Activated CD8-positive, alpha-beta T cell treated with anti-CD3 and anti-CD28 coated beads, Interleukin-2, amount 10 ng/mL, durations not matched to agents 7 days and 5 days (primary cell): Measurements from ENCODE around the gene PHLDB3. TPM values are rescaled to one million over a fixed set of nuclear protein-coding genes. Genes with fewer than 3 reads are reported as not detected.

ENCODE experiments used
- ATAC-seq: fragments of 150-1000 bp; cut with Tn5 transposase; one replicate; pipeline ENCODE4 v1.10.0; 2021; ENCODE audit warnings: moderate library complexity
- CTCF ChIA-PET: fragments of 350-600 bp; sonication (Branson Sonifier 250); formaldehyde crosslinking; loops from one replicate; lab custom pipeline; 2021; ENCODE audit warnings: antibody characterized with exemption; lab: Charles Lee
- POLR2A ChIA-PET: fragments of 350-600 bp; sonication (Branson Sonifier 250); formaldehyde crosslinking; loops from one replicate; lab custom pipeline; 2021; ENCODE audit warnings: antibody characterized with exemption; lab: Charles Lee
- DNase-seq: peaks from one replicate; pipeline ENCODE4 v3.0.0-alpha.2; 2020
- H3K27ac Mint-ChIP-seq: one replicate; pipeline ENCODE4 v1.8.0; 2021; ENCODE audit warnings: mild to moderate bottlenecking, mixed read lengths
- H3K27me3 Mint-ChIP-seq: one replicate; pipeline ENCODE4 v1.8.0; 2021; ENCODE audit warnings: low read depth, mixed read lengths
- H3K36me3 Mint-ChIP-seq: one replicate; pipeline ENCODE4 v1.8.0; 2021; ENCODE audit warnings: low read depth, mixed read lengths
- H3K4me1 Mint-ChIP-seq: one replicate; pipeline ENCODE4 v1.8.0; 2021; ENCODE audit warnings: low read depth, mixed read lengths
- H3K4me3 Mint-ChIP-seq: one replicate; pipeline ENCODE4 v1.8.0; 2021; ENCODE audit warnings: mild to moderate bottlenecking, mixed read lengths
- H3K9me3 Mint-ChIP-seq: one replicate; pipeline ENCODE4 v1.8.0; 2022; ENCODE audit warnings: mixed read lengths; ENCODE audit not compliant: insufficient read depth
- total RNA-seq, 2 experiments: library from RNA; stranded (reverse); gene quantifications; one replicate each; pipeline ENCODE4 v1.2.3, GENCODE V29; 2021

The PHLDB3 gene
- total RNA-seq, 2 experiments from 2014 or later, result 14.9 to 15.5 TPM

GRCh38 chr19:43496960-43497359, 7.6 kb downstream of the PHLDB3 start:
- Mint-ChIP-seq H3K9me3 (no peaks in the 10 kb centered on the region), H3K27ac (no peak overlapping the region), H3K36me3 (peaks cover 4% of the 10 kb centered on the region), H3K4me1 (no peaks in the 10 kb centered on the region), H3K27me3 (no peaks in the 10 kb centered on the region), H3K4me3 (no peak overlapping the region)
- no peak for DNase-seq
- no peak for ATAC-seq
- ChIA-PET POLR2A (no interaction called here), CTCF (interaction anchor here (1.5 kb wide), 1 partner anchor 23 kb away, joined by 3 read pairs; no protein-coding TSS in a partner anchor)

- no peaks in the 10 kb centered on the region for H3K27me3 Mint-ChIP-seq
- H3K4me3 Mint-ChIP-seq, result no peak overlapping the region
- H3K9me3 Mint-ChIP-seq, result no peaks in the 10 kb centered on the region
- no peaks in the 10 kb centered on the region for H3K4me1 Mint-ChIP-seq
- DNase-seq, result no peak
- H3K36me3 Mint-ChIP-seq, result peaks cover 2% of the 10 kb centered on the region
- no peak overlapping the region for H3K27ac Mint-ChIP-seq
- ChIA-PET CTCF (interaction anchor here (0.9 kb wide), 1 partner anchor 26 kb away, joined by 3 read pairs; no protein-coding TSS in a partner anchor), POLR2A (no interaction called here)
- ATAC-seq, result no peak
These were observed 9.5 kb downstream of the PHLDB3 start for GRCh38 chr19:43495082-43495481.

- ChIA-PET POLR2A (no interaction called here), CTCF (interaction anchor here (1.2 to 1.6 kb wide), 4 partner anchors 29 to 58 kb away, joined by 3 to 9 read pairs (median 4); no protein-coding TSS in a partner anchor)
- H3K9me3 Mint-ChIP-seq, result no peaks in the 10 kb centered on the region
- no peak overlapping the region for H3K27ac Mint-ChIP-seq
- DNase-seq (no peak), ATAC-seq (no peak)
- no peak overlapping the region for H3K4me3 Mint-ChIP-seq
- peaks cover 2% of the 10 kb centered on the region for H3K36me3 Mint-ChIP-seq
- H3K27me3 Mint-ChIP-seq, result no peaks in the 10 kb centered on the region
- peaks cover 2% of the 10 kb centered on the region for H3K4me1 Mint-ChIP-seq
These were observed 13.8 kb downstream of the PHLDB3 start for GRCh38 chr19:43490759-43491158.

GRCh38 chr19:43489979-43490599, 14.5 kb downstream of the PHLDB3 start:
- H3K27ac Mint-ChIP-seq, result no peak overlapping the region

GRCh38 chr19:43489310-43489709, 15.2 kb downstream of the PHLDB3 start:
- CTCF ChIA-PET, result interaction anchor here (1.6 kb wide), 1 partner anchor 31 kb away, joined by 5 read pairs; no protein-coding TSS in a partner anchor
- H3K27ac Mint-ChIP-seq, result no peak overlapping the region

More at GRCh38 chr19:43489979-43490599, 14.5 kb downstream of the PHLDB3 start:
- no peak for DNase-seq
- Mint-ChIP-seq H3K9me3 (no peaks in the 10 kb centered on the region), H3K36me3 (no peaks in the 10 kb centered on the region), H3K4me1 (peaks cover 2% of the 10 kb centered on the region), H3K4me3 (no peak overlapping the region), H3K27me3 (no peaks in the 10 kb centered on the region)
- CTCF ChIA-PET, result interaction anchor here (1.2 to 1.6 kb wide), 4 partner anchors 30 to 58 kb away, joined by 3 to 9 read pairs (median 4); no protein-coding TSS in a partner anchor
- POLR2A ChIA-PET, result no interaction called here
- no peak for ATAC-seq

GRCh38 chr19:43488179-43488578, 16.4 kb downstream of the PHLDB3 start:
- Mint-ChIP-seq H3K9me3 (no peaks in the 10 kb centered on the region), H3K4me1 (peaks cover 2% of the 10 kb centered on the region), H3K27me3 (no peaks in the 10 kb centered on the region), H3K4me3 (no peak overlapping the region), H3K27ac (no peak overlapping the region), H3K36me3 (no peaks in the 10 kb centered on the region)
- ATAC-seq (no peak), DNase-seq (no peak)
- ChIA-PET CTCF (interaction anchor here (0.7 kb wide), 1 partner anchor 31 kb away, joined by 5 read pairs; no protein-coding TSS in a partner anchor), POLR2A (no interaction called here)

More at GRCh38 chr19:43489310-43489709, 15.2 kb downstream of the PHLDB3 start:
- Mint-ChIP-seq H3K9me3 (no peaks in the 10 kb centered on the region), H3K4me1 (peaks cover 2% of the 10 kb centered on the region), H3K36me3 (no peaks in the 10 kb centered on the region), H3K4me3 (no peak overlapping the region), H3K27me3 (no peaks in the 10 kb centered on the region)
- ATAC-seq (no peak), DNase-seq (no peak)
- POLR2A ChIA-PET, result interaction anchor here (0.6 kb wide), 1 partner anchor 177 kb away, joined by 4 read pairs; no protein-coding TSS in a partner anchor

- no peaks in the 10 kb centered on the region for H3K27me3 Mint-ChIP-seq
- H3K4me1 Mint-ChIP-seq, result peaks cover 2% of the 10 kb centered on the region
- DNase-seq (no peak), ATAC-seq (no peak)
- H3K36me3 Mint-ChIP-seq, result no peaks in the 10 kb centered on the region
- H3K27ac Mint-ChIP-seq, result no peak overlapping the region
- CTCF ChIA-PET, result no interaction called here
- POLR2A ChIA-PET, result no interaction called here
- H3K4me3 Mint-ChIP-seq, result no peak overlapping the region
- no peaks in the 10 kb centered on the region for H3K9me3 Mint-ChIP-seq
These were observed 18.1 kb downstream of the PHLDB3 start for GRCh38 chr19:43486412-43486811.

GRCh38 chr19:43485951-43486350, 18.6 kb downstream of the PHLDB3 start:
- Mint-ChIP-seq H3K36me3 (no peaks in the 10 kb centered on the region), H3K27me3 (no peaks in the 10 kb centered on the region), H3K9me3 (no peaks in the 10 kb centered on the region), H3K4me3 (no peak overlapping the region), H3K27ac (no peak overlapping the region), H3K4me1 (peaks cover 2% of the 10 kb centered on the region)
- DNase-seq, result no peak
- ATAC-seq, result no peak
- POLR2A ChIA-PET, result no interaction called here
- CTCF ChIA-PET, result no interaction called here

GRCh38 chr19:43483281-43483680, 21.3 kb downstream of the PHLDB3 start:
- Mint-ChIP-seq H3K4me3 (no peak overlapping the region), H3K27me3 (no peaks in the 10 kb centered on the region), H3K9me3 (no peaks in the 10 kb centered on the region), H3K27ac (no peak overlapping the region), H3K4me1 (no peaks in the 10 kb centered on the region), H3K36me3 (no peaks in the 10 kb centered on the region)
- no peak for ATAC-seq
- DNase-seq, result no peak
- ChIA-PET CTCF (interaction anchor here (1.7 to 2.6 kb wide), 2 partner anchors 36 to 72 kb away, joined by 4 to 7 read pairs; no protein-coding TSS in a partner anchor), POLR2A (no interaction called here)

- ChIA-PET CTCF (interaction anchor here (1.7 to 2.6 kb wide), 2 partner anchors 35 to 73 kb away, joined by 4 to 7 read pairs; no protein-coding TSS in a partner anchor), POLR2A (no interaction called here)
- Mint-ChIP-seq H3K9me3 (no peaks in the 10 kb centered on the region), H3K4me1 (no peaks in the 10 kb centered on the region), H3K27ac (no peak overlapping the region), H3K4me3 (no peak overlapping the region), H3K27me3 (no peaks in the 10 kb centered on the region), H3K36me3 (no peaks in the 10 kb centered on the region)
- ATAC-seq, result no peak
- DNase-seq, result no peak
These were observed 22.4 kb downstream of the PHLDB3 start for GRCh38 chr19:43482193-43482592.

GRCh38 chr19:43481701-43482100, 22.8 kb downstream of the PHLDB3 start:
- peaks cover 2% of the 10 kb centered on the region for H3K36me3 Mint-ChIP-seq
- H3K4me1 Mint-ChIP-seq, result no peaks in the 10 kb centered on the region
- ATAC-seq (no peak), DNase-seq (no peak)
- ChIA-PET POLR2A (no interaction called here), CTCF (interaction anchor here (2.6 kb wide), 1 partner anchor 35 kb away, joined by 7 read pairs; no protein-coding TSS in a partner anchor)
- H3K27me3 Mint-ChIP-seq, result no peaks in the 10 kb centered on the region
- no peak overlapping the region for H3K4me3 Mint-ChIP-seq
- no peaks in the 10 kb centered on the region for H3K9me3 Mint-ChIP-seq
- H3K27ac Mint-ChIP-seq, result no peak overlapping the region

GRCh38 chr19:43480574-43480973, 24.0 kb downstream of the PHLDB3 start:
- Mint-ChIP-seq H3K4me1 (peaks cover 4% of the 10 kb centered on the region), H3K4me3 (no peak overlapping the region), H3K27me3 (no peaks in the 10 kb centered on the region), H3K9me3 (no peaks in the 10 kb centered on the region), H3K36me3 (peaks cover 2% of the 10 kb centered on the region), H3K27ac (no peak overlapping the region)
- DNase-seq (no peak), ATAC-seq (no peak)
- ChIA-PET POLR2A (interaction anchor here (0.7 to 1.2 kb wide), 2 partner anchors 17 to 23 kb away, joined by 3 read pairs; no protein-coding TSS in a partner anchor), CTCF (interaction anchor here (0.8 to 1.7 kb wide), 3 partner anchors 34 to 55 kb away, joined by 3 to 8 read pairs (median 6); no protein-coding TSS in a partner anchor)
